ENCODE data around the gene ZSCAN22.

DNA sequence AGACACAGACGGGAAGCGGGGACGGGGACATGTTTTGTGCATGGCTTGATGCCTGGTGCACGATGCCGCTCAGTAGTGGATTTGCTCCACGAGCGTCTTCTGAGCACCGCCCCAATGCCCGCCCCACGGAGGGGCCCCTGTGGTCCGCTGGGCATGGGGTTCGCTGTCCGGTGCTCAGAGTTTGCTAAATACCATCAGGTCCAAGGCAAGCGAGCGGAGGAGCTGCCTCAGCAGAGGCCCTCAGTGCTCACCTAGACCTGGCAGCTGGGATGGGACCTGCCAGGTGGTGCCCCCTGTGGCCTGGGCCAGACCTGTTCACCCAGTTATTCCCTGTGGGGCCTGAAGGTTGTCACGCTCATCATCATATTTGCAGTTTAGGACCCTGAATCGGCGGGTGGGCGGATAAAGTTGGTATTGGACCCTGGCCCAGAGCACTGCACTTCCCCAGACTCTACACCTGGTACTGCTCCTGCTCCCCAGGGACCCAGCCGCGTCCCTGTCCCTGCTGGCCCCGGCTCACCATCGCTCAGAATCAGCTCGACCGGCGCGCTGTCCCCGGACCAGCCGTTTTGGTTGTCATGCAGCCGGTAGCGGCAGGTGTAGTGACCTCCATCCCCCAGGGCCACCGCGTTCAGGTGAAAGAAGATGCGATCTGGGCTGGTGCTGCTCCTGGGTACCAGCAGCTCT, 24.2 kb downstream of the ZSCAN22 start:
- TF ChIP-seq, protein P1, sequence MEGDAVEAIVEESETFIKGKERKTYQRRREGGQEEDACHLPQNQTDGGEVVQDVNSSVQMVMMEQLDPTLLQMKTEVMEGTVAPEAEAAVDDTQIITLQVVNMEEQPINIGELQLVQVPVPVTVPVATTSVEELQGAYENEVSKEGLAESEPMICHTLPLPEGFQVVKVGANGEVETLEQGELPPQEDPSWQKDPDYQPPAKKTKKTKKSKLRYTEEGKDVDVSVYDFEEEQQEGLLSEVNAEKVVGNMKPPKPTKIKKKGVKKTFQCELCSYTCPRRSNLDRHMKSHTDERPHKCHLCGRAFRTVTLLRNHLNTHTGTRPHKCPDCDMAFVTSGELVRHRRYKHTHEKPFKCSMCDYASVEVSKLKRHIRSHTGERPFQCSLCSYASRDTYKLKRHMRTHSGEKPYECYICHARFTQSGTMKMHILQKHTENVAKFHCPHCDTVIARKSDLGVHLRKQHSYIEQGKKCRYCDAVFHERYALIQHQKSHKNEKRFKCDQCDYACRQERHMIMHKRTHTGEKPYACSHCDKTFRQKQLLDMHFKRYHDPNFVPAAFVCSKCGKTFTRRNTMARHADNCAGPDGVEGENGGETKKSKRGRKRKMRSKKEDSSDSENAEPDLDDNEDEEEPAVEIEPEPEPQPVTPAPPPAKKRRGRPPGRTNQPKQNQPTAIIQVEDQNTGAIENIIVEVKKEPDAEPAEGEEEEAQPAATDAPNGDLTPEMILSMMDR (IDR thresholded peaks at IDR 0.05): no peak
- TF ChIP-seq EZH2 (IDR thresholded peaks at IDR 0.05): no peak
